Lung (tissue), 12 donors: Measurements from ENCODE around the gene IFIT1. TPM values are rescaled to one million over a fixed set of nuclear protein-coding genes. Genes with fewer than 3 reads are reported as not detected.
"Not testable (repeated sequence)": the region's sequence is repeated elsewhere in the genome, so short reads cannot be mapped to it uniquely, and the experiment has no call there.

Source experiments
- ATAC-seq: fragments of 200-7000 bp; cut with Tn5 transposase; one replicate; pipeline ENCODE4 v1.9.1; 2020; ENCODE audit warnings: moderate number of reproducible peaks; ENCODE audit not compliant: insufficient read depth, low FRiP score
- DNase-seq, 3 donors: peaks; one replicate each; pipeline ENCODE4 v3.0.0-alpha.2; 2013 to 2017
- H3K27ac ChIP-seq, 2 donors: one replicate each; pipeline ENCODE4 v1.5.1; 2013; ENCODE audit warnings: mild to moderate bottlenecking in 2 of 2, moderate library complexity in 2 of 2, control low read depth in 1 of 2, inconsistent platforms in 1 of 2, low read depth in 1 of 2, low read length in 1 of 2
- H3K27me3 ChIP-seq, 3 donors: one replicate each; pipeline ENCODE4 v1.5.1; 2013; ENCODE audit warnings: low read length in 2 of 3; ENCODE audit not compliant: control insufficient read depth in 3 of 3, insufficient read depth in 3 of 3
- H3K36me3 ChIP-seq, 4 donors: one replicate each; pipeline ENCODE4 v1.5.1; 2013; ENCODE audit warnings: low read length in 4 of 4, mild to moderate bottlenecking in 1 of 4, moderate library complexity in 1 of 4; ENCODE audit not compliant: control insufficient read depth in 4 of 4, insufficient read depth in 4 of 4
- H3K4me1 ChIP-seq, 5 donors: one replicate each; pipeline ENCODE4 v1.5.1; 2013; ENCODE audit warnings: low read length in 5 of 5, mild to moderate bottlenecking in 2 of 5, moderate library complexity in 1 of 5; ENCODE audit not compliant: control insufficient read depth in 5 of 5, insufficient read depth in 5 of 5
- H3K4me3 ChIP-seq: one replicate; pipeline ENCODE4 v1.5.1; 2013; ENCODE audit warnings: mild to moderate bottlenecking, control low read depth, moderate library complexity
- H3K9ac ChIP-seq, 2 donors: one replicate each; pipeline ENCODE4 v1.5.1; 2013; ENCODE audit warnings: low read length in 2 of 2, control low read depth in 1 of 2; ENCODE audit not compliant: insufficient read depth in 1 of 2
- H3K9me3 ChIP-seq, 4 donors: one replicate each; pipeline ENCODE4 v1.5.1; 2013; ENCODE audit warnings: low read length in 3 of 4, mild to moderate bottlenecking in 1 of 4, moderate library complexity in 1 of 4; ENCODE audit not compliant: control insufficient read depth in 4 of 4, insufficient read depth in 3 of 4
- WGBS, 2 donors: extraction: QIAGEN DNeasy Blood & Tissue Kit; methylation state at CpG; one replicate each; pipeline ENCODE4 v1.1.7; 2013; 5-methylcytosine and 5-hydroxymethylcytosine counted together
- polyA plus RNA-seq, 2 donors: library from polyadenylated mRNA; stranded (reverse); fragments of 200-250 nt; gene quantifications; one replicate each; pipeline ENCODE4 v1.2.1, GENCODE V29; 2013
- total RNA-seq, 2 donors: library from RNA; depleted of rRNA in 1 of 2; stranded (reverse); fragments of >200 nt in 1 of 2; gene quantifications; one replicate each; pipeline ENCODE4 v1.2.1, GENCODE V29; 2014 to 2021
- TF ChIP-seq, protein P1 (sequence below): IDR thresholded peaks from 2 replicates; pipeline ENCODE4 v1.5.1; 2012; ENCODE audit warnings: mild to moderate bottlenecking; ENCODE audit errors: control extremely low read depth, extremely low read depth
- donor health status: control.
- donor health status: control.
- donor health status: Bipolar disorder and iron deficiency.
- donor health status: healthy.
- donor health status: DM: yes; HTN: yes; CAD: no.

The IFIT1 gene
- total and polyA plus RNA-seq, 4 donors = 11.1 to 17.7 (median 15.0) TPM

DNA sequence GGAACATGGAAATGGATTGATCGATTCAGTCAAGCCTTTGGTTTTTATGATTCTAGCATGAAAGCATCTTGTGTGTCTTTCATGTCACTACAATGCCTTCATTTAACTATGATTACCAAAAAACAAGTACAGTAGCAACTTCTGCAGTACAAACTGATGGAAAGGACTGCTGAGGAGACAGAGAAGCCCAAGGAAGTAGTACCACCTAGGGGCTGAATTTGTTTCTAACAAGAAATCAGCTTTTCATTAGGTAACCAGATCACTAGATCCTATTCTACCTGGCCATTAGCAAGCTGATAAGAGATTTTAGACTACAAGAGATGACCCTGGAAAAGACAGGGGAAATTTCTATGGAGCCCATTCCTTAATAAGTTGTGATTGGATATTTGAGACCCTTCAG, 3.2 kb upstream of the IFIT1 start:
- Histone ChIP-seq H3K4me3 (no peak overlapping the region), H3K9ac (no peak overlapping the region), H3K27ac (no peak overlapping the region), H3K27me3 (no peaks in the 10 kb centered on the region), H3K9me3 (no peaks in the 10 kb centered on the region), H3K36me3 (no peaks in the 10 kb centered on the region), H3K4me1 (peaks cover 0 to 31% (median 18%) of the 10 kb centered on the region in 5 donors)
- no peak for ATAC-seq
- TF ChIP-seq, protein P1, sequence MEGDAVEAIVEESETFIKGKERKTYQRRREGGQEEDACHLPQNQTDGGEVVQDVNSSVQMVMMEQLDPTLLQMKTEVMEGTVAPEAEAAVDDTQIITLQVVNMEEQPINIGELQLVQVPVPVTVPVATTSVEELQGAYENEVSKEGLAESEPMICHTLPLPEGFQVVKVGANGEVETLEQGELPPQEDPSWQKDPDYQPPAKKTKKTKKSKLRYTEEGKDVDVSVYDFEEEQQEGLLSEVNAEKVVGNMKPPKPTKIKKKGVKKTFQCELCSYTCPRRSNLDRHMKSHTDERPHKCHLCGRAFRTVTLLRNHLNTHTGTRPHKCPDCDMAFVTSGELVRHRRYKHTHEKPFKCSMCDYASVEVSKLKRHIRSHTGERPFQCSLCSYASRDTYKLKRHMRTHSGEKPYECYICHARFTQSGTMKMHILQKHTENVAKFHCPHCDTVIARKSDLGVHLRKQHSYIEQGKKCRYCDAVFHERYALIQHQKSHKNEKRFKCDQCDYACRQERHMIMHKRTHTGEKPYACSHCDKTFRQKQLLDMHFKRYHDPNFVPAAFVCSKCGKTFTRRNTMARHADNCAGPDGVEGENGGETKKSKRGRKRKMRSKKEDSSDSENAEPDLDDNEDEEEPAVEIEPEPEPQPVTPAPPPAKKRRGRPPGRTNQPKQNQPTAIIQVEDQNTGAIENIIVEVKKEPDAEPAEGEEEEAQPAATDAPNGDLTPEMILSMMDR = peak; percentile 18
- WGBS, 2 donors = 84 to 95% methylated on average over 1 of the region's 1 CpG
- DNase-seq = peak in 2 of 3 donors; percentile 61 to 75

DNA sequence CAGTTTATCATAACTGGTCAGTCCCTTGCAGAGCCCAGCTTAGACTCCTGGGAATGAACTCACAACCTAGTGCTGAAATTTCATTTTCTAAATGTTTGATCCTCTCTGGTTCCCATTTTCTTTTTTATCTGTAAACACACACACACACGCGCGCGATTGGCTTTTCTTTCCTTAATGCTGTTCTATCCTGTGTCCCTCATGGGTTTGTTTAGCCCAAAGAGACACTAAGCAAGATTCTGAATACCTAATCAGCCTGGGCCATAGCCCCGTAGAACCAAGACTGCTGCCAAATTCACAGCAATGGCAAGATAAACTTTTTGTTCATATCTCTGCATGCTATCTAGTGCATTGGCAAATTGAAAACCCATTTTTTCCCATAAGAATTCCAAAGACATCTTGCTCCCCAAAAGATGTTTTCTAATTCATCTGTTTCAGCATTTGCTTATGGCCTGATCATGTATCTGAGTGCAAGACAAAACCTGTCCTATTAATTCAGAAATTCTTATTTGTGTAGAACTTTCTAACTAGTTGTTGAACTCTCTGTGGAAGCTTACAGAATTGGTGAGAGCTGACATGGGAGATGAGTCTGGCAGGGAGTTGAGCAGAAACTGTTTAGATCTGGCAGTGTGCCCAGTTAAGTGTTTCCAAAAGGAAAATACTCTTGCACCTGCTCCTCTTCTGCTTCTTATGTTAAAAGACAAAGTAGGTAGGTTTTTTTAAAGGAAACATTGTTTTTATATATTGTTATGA, 1.8 kb upstream of the IFIT1 start:
- Histone ChIP-seq H3K4me3 (no peak overlapping the region), H3K4me1 (peaks cover 0 to 32% (median 18%) of the 10 kb centered on the region in 5 donors), H3K9me3 (no peaks in the 10 kb centered on the region), H3K27ac (peak overlapping the region in 1 of 2 donors; percentile 40), H3K27me3 (no peaks in the 10 kb centered on the region), H3K36me3 (no peaks in the 10 kb centered on the region), H3K9ac (no peak overlapping the region)
- ATAC-seq (no peak), DNase-seq (peak in 2 of 3 donors; percentile 44 to 67)
- TF ChIP-seq, protein P1 = no peak
- 73 to 77% methylated on average over 5 of the region's 5 CpGs for WGBS, 2 donors

DNA sequence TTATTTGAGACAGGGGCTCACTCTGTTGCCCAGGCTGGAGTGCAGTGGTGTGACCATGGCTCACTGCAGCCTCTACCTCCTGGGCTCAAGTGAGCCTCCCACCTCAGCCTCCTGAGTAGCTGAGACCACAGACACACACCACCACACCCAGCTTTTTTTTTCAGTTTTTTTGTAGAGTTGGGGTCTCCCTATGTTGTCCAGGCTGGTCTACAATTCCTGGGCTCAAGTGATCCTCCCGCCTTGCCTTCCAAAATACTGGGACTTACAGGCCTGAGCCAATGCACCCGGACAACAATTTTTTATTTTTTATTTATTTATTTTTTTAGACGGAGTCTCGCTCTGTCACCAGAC, 1.2 kb upstream of the IFIT1 start:
- ATAC-seq, H3K36me3 ChIP-seq, DNase-seq, H3K4me3 ChIP-seq, H3K9me3 ChIP-seq, H3K27me3 ChIP-seq, H3K9ac ChIP-seq: not testable (repeated sequence)
- 97 to 98% methylated on average over 4 of the region's 4 CpGs for WGBS, 2 donors
- Histone ChIP-seq H3K4me1 (peaks cover 0 to 35% (median 18%) of the 10 kb centered on the region in 5 donors), H3K27ac (peak overlapping the region in 1 of 2 donors; percentile 94)

DNA sequence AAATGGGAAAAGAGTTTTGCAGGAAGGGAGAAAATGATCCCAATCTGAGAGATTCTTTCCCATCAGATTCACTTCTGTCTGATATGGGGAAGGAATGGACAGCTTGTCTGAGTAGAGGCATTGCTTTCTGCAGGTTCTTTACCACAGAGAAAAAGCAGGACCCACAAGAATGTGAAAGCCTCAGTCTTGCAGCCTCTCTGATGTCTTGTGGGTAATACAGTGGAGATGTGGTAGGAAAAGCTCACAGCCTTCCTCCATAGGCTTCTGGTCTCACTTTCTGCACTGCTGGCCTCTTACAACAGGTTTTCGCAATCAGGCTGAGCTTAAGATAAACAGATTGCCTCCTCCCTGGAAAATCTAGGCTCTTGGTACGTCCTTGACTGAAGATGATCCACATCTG, 551 bp downstream of the IFIT1 start:
- no peaks in the 10 kb centered on the region for H3K27me3 ChIP-seq
- peak overlapping the region; percentile 29 to 94 for H3K27ac ChIP-seq
- TF ChIP-seq, protein P1 = no peak
- 8 to 10% methylated on average over 2 of the region's 2 CpGs for WGBS, 2 donors
- peak; percentile 45 to 91 (median 84) for DNase-seq
- peaks cover 0 to 3% (median 0%) of the 10 kb centered on the region in 4 donors for H3K36me3 ChIP-seq
- H3K9me3 ChIP-seq = no peaks in the 10 kb centered on the region
- peak overlapping the region; percentile 40 for H3K4me3 ChIP-seq
- peak; percentile 49 for ATAC-seq
- peaks cover 0 to 39% (median 19%) of the 10 kb centered on the region in 5 donors for H3K4me1 ChIP-seq
- H3K9ac ChIP-seq = peak overlapping the region in 1 of 2 donors; percentile 89
